Dermis lymphatic vessel endothelial cell (primary cell): ENCODE data around the gene C10orf105. TPM values are rescaled to one million over a fixed set of nuclear protein-coding genes. Genes with fewer than 3 reads are reported as not detected.

Source experiments
- total RNA-seq: library from RNA; depleted of rRNA; stranded (reverse); fragments of >200 nt; gene quantifications from 2 replicates; pipeline ENCODE4 v1.2.1, GENCODE V29; 2014

C10orf105 gene
- not detected in 2 replicates for total RNA-seq

GRCh38 chr10:71719464-71720201 lies at the start of gene C10orf105:
Gene C10orf105 (minus strand): TSS chr10:71719778. CDS start chr10:71716337, 3,441 bp downstream.

Other genes starting within 250 kb of the C10orf105 start
- gene VSIR, start 53.7 kb upstream of the C10orf105 start, total RNA-seq = 6.5 and 10.4 TPM in 2 replicates
- 757 and 859 TPM in 2 replicates for gene PSAP, start 131.5 kb upstream of the C10orf105 start, total RNA-seq
- 4.4 and 8.0 TPM in 2 replicates for gene CHST3, start 244.6 kb upstream of the C10orf105 start, total RNA-seq